ENCODE results near the gene ADGRL1.
"Not testable (repeated sequence)": the region's sequence is repeated elsewhere in the genome, so short reads cannot be mapped to it uniquely, and the experiment has no call there.

The ADGRL1 gene

DNA sequence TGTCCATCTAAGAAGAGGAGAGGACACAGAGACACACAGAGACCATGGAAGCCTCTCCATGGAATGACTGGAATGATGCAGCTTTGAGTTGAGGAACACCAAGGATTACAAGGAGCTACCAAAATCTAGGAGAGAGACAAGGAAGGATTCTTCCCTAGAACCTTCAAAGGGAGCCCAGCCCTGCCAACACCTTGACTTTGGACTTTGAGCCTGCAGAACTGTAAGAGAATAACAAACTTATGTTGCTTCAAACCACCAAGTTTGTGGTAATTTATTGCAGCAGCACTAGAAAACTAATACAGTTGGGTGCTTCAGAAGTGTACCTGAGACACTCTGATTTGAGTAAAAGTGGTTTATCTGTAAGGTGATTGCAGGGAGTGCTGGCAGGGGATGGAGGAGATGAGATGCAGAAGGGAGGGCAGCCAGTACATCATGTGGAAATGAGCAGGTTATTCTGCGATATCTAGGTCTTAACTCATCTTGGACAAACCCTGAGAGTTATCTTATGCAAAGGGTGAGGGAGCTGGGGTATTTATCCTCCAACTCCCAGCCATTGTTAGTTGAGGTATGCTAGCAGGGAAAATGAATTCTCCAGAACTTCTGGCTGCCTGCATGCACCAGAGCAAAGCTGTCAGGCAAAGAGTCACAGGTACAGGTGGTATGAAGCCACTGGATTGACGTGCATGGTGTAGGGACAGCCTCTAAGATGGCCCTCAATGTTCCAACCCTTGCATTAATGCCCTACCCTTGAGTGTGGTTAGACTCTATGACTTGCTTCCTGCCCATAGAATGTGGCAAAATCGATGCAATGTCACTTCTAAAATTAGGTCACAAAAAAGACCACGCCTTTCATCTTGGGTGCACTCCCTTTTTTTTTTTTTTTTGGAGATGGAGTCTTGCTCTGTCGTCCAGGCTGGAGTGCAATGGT is 31.3 kb upstream of the ADGRL1 start:
- no peak overlapping the region for H3K27ac ChIP-seq (ENCODE audit: low read depth, low read length)
- TF ChIP-seq, protein P1, sequence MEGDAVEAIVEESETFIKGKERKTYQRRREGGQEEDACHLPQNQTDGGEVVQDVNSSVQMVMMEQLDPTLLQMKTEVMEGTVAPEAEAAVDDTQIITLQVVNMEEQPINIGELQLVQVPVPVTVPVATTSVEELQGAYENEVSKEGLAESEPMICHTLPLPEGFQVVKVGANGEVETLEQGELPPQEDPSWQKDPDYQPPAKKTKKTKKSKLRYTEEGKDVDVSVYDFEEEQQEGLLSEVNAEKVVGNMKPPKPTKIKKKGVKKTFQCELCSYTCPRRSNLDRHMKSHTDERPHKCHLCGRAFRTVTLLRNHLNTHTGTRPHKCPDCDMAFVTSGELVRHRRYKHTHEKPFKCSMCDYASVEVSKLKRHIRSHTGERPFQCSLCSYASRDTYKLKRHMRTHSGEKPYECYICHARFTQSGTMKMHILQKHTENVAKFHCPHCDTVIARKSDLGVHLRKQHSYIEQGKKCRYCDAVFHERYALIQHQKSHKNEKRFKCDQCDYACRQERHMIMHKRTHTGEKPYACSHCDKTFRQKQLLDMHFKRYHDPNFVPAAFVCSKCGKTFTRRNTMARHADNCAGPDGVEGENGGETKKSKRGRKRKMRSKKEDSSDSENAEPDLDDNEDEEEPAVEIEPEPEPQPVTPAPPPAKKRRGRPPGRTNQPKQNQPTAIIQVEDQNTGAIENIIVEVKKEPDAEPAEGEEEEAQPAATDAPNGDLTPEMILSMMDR (IDR thresholded peaks at IDR 0.05; ENCODE audit: insufficient read depth, low read length, poor library complexity, severe bottlenecking), result no peak
- no peak for TF ChIP-seq EZH2phosphoT487 (conservative IDR thresholded peaks at IDR 0.05; ENCODE audit: low read length)
- H3K9ac ChIP-seq (ENCODE audit: low read length), result no peak overlapping the region
- H3K36me3 ChIP-seq (ENCODE audit: low read length), result no peaks in the 10 kb centered on the region
- no peaks in the 10 kb centered on the region for H3K9me3 ChIP-seq (ENCODE audit: insufficient read depth, low read length)
- no peak overlapping the region for H3K4me3 ChIP-seq (ENCODE audit: insufficient read depth, low read length, poor library complexity, severe bottlenecking)
- H3K27me3 ChIP-seq (ENCODE audit: low read length), result no peaks in the 10 kb centered on the region
- H3K9me2 ChIP-seq (replicated peaks; ENCODE audit: insufficient read depth, low read length), result no peaks in the 10 kb centered on the region
- no peak overlapping the region for H2AFZ ChIP-seq (ENCODE audit: low read depth, low read length, severe bottlenecking)
- no peaks in the 10 kb centered on the region for H3F3A ChIP-seq (ENCODE audit: insufficient read depth)
- H3K79me2 ChIP-seq (ENCODE audit: insufficient read depth, low read length), result no peaks in the 10 kb centered on the region
- no peak overlapping the region for H3K4me2 ChIP-seq (ENCODE audit: low read depth, low read length, poor library complexity, severe bottlenecking)
- H4K20me1 ChIP-seq (ENCODE audit: low read depth, low read length), result no peaks in the 10 kb centered on the region

DNA sequence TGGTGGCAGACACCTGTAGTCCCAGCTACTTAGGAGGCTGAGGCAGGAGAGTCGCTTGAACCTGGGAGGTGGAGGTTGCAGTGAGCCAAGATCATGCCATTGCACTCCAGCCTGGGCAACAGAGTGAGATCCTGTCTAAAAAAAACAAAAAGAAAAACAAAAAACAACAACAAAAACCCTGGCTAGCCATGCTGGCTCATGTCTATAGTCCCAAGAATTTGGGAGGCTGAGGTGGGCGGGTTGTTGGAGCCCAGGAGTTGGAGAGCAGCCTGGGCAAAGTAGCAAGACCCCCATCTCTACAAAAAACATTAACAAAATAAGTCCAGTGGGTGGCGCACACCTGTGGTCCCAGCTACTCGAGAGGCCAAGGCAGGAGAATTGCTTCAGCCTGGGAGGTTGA is 27.0 kb upstream of the ADGRL1 start:
- H3K9ac ChIP-seq (ENCODE audit: low read length); H3K4me2 ChIP-seq (ENCODE audit: low read depth, low read length, poor library complexity, severe bottlenecking); H3K79me2 ChIP-seq (ENCODE audit: insufficient read depth, low read length); H3K36me3 ChIP-seq (ENCODE audit: low read length); H2AFZ ChIP-seq (ENCODE audit: low read depth, low read length, severe bottlenecking); H3F3A ChIP-seq (ENCODE audit: insufficient read depth); H3K9me2 ChIP-seq (replicated peaks; ENCODE audit: insufficient read depth, low read length); H3K27ac ChIP-seq (ENCODE audit: low read depth, low read length); H4K20me1 ChIP-seq (ENCODE audit: low read depth, low read length); H3K27me3 ChIP-seq (ENCODE audit: low read length); H3K4me3 ChIP-seq (ENCODE audit: insufficient read depth, low read length, poor library complexity, severe bottlenecking); H3K9me3 ChIP-seq (ENCODE audit: insufficient read depth, low read length): not testable (repeated sequence)

DNA sequence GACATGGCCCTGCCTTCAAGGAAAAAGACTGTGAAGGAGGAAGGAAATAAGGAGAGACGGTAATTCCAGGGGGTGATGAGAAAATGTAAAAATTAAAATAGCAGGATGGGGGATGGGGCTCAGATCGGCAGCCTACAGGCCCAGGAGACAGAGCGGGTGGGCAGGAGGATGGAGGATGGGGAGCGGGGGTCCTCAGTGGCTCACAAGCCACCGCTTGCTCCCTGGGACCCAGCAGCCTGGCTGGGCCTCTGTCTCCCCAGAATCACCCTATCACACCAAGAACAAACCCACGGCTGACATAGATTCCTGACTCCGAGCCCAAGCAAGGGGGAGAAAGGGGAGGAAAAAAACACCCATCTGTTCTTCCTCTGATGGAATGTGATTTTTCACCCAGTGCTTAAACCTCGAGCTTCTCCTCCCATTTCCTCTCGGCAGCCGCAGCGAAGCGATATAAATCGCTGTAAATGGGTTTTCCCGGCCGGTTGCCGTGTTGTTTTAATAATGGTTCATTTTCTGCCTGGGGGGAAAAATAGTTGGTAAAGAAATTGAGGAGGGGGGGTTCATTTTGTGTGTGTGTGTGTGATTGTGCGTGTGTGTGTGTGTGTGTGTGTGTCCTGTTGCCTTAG is 22.6 kb upstream of the ADGRL1 start:
- not testable (repeated sequence) for H3K4me3 ChIP-seq (ENCODE audit: insufficient read depth, low read length, poor library complexity, severe bottlenecking); H2AFZ ChIP-seq (ENCODE audit: low read depth, low read length, severe bottlenecking); H3K36me3 ChIP-seq (ENCODE audit: low read length); H3F3A ChIP-seq (ENCODE audit: insufficient read depth); H3K27me3 ChIP-seq (ENCODE audit: low read length); H3K9ac ChIP-seq (ENCODE audit: low read length); H3K79me2 ChIP-seq (ENCODE audit: insufficient read depth, low read length); H3K27ac ChIP-seq (ENCODE audit: low read depth, low read length); H3K9me3 ChIP-seq (ENCODE audit: insufficient read depth, low read length); H4K20me1 ChIP-seq (ENCODE audit: low read depth, low read length); H3K4me2 ChIP-seq (ENCODE audit: low read depth, low read length, poor library complexity, severe bottlenecking); H3K9me2 ChIP-seq (replicated peaks; ENCODE audit: insufficient read depth, low read length)

DNA sequence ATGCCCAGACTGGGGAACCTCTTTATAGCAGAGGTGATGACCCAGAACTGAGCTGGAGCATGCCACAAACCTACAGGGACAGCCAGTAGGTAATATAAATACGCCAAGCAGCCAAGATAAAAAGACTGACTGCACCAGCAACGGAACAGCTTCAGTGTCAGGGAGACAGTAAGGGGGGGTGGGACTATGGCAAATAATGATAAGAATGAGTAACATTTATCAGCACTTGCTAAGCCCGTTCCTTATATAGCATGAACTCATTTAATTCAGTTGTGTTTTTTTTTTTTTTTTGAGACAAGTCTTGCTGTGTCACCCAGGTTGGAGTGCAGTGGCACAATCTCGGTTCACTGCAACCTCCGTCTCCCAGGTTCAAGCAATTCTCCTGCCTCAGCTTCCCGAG is 20.5 kb upstream of the ADGRL1 start:
- H2AFZ ChIP-seq (ENCODE audit: low read depth, low read length, severe bottlenecking); H3K9ac ChIP-seq (ENCODE audit: low read length); H3K36me3 ChIP-seq (ENCODE audit: low read length); H3K4me3 ChIP-seq (ENCODE audit: insufficient read depth, low read length, poor library complexity, severe bottlenecking); H3K79me2 ChIP-seq (ENCODE audit: insufficient read depth, low read length); H3K27ac ChIP-seq (ENCODE audit: low read depth, low read length); H3F3A ChIP-seq (ENCODE audit: insufficient read depth); H3K9me2 ChIP-seq (replicated peaks; ENCODE audit: insufficient read depth, low read length); H3K4me2 ChIP-seq (ENCODE audit: low read depth, low read length, poor library complexity, severe bottlenecking); H3K9me3 ChIP-seq (ENCODE audit: insufficient read depth, low read length); H3K27me3 ChIP-seq (ENCODE audit: low read length); H4K20me1 ChIP-seq (ENCODE audit: low read depth, low read length): not testable (repeated sequence)
